HG03342 (cell line): ENCODE results near the gene CD40.

Source experiments
- ATAC-seq: cut with Tn5 transposase; IDR thresholded peaks from one replicate; pipeline ENCODE4 v1.9.1; 2021; ENCODE audit warnings: mild to moderate bottlenecking, moderate library complexity; ENCODE audit not compliant: unreplicated experiment

The CD40 gene

GRCh38 chr20:46169245-46170171 is 51.4 kb downstream of the CD40 start:
- ATAC-seq, result no peak

- no peak for ATAC-seq
Measured at GRCh38 chr20:46171476-46171875, 53.4 kb downstream of the CD40 start.

- ATAC-seq, result no peak
Measured at GRCh38 chr20:46171909-46172308, 53.8 kb downstream of the CD40 start.

- no peak for ATAC-seq
Measured at GRCh38 chr20:46172455-46172854, 54.3 kb downstream of the CD40 start.

- ATAC-seq, result no peak
Measured at GRCh38 chr20:46172961-46173536, 54.9 kb downstream of the CD40 start.

GRCh38 chr20:46173652-46174468 is 55.7 kb downstream of the CD40 start:
- no peak for ATAC-seq

GRCh38 chr20:46174469-46175126 is 56.5 kb downstream of the CD40 start:
- ATAC-seq, result no peak

- ATAC-seq, result no peak
Measured at GRCh38 chr20:46175127-46175494, 57.0 kb downstream of the CD40 start.

GRCh38 chr20:46176739-46177378 is 58.7 kb downstream of the CD40 start:
- ATAC-seq, result no peak

- no peak for ATAC-seq
Measured at GRCh38 chr20:46177768-46178167, 59.7 kb downstream of the CD40 start.

GRCh38 chr20:46178891-46179290 is 60.8 kb downstream of the CD40 start:
- ATAC-seq, result no peak
